CD4-positive, alpha-beta T cell (primary cell): ENCODE measurements around the gene CEP85L. TPM values are rescaled to one million over a fixed set of nuclear protein-coding genes. Genes with fewer than 3 reads are reported as not detected.

Source experiments
- ATAC-seq: fragments of 200-7000 bp; cut with Tn5 transposase; one replicate; pipeline ENCODE4 v1.10.0; 2022; ENCODE audit warnings: mild to moderate bottlenecking; ENCODE audit not compliant: poor library complexity
- CTCF ChIA-PET: fragments of 350-600 bp; sonication (Branson Sonifier 250); formaldehyde crosslinking; loops from one replicate; lab custom pipeline; 2021; ENCODE audit warnings: antibody characterized with exemption, inconsistent platforms; lab: Charles Lee
- POLR2A ChIA-PET: fragments of 350-600 bp; sonication (Branson Sonifier 250); formaldehyde crosslinking; loops from one replicate; lab custom pipeline; 2021; ENCODE audit warnings: antibody characterized with exemption, inconsistent platforms; lab: Charles Lee
- DNase-seq, 14 experiments: peaks; one replicate each; pipeline ENCODE4 v3.0.0-alpha.2; 2013 to 2020; ENCODE audit warnings: mixed read lengths in 2 of 14
- H3K27ac ChIP-seq, 2 donors: one replicate each; pipeline versions ENCODE4 v1.5.1 to v1.7.0; 2013; ENCODE audit warnings: low read length in 2 of 2, low read depth in 1 of 2, mild to moderate bottlenecking in 1 of 2
- H3K27me3 ChIP-seq, 2 experiments: 1 replicate in 1 of 2; 2 replicates in 1 of 2; pipeline versions ENCODE4 v1.6.1 to v1.7.0; 2013; ENCODE audit warnings: low read length in 2 of 2, control low read depth in 1 of 2, mild to moderate bottlenecking in 1 of 2, moderate library complexity in 1 of 2; ENCODE audit not compliant: insufficient read depth in 2 of 2, control insufficient read depth in 1 of 2
- H3K36me3 ChIP-seq: one replicate; pipeline ENCODE4 v1.6.1; 2013; ENCODE audit warnings: low read length, control low read depth; ENCODE audit not compliant: insufficient read depth
- H3K4me1 ChIP-seq: one replicate; pipeline ENCODE4 v1.6.1; 2013; ENCODE audit warnings: low read length, control low read depth; ENCODE audit not compliant: insufficient read depth
- H3K4me3 ChIP-seq: one replicate; pipeline ENCODE4 v1.5.1; 2013; ENCODE audit warnings: mild to moderate bottlenecking, low read length, moderate library complexity
- H3K9me3 ChIP-seq, 2 experiments: 1 replicate in 1 of 2; 2 replicates in 1 of 2; pipeline versions ENCODE4 v1.6.1 to v1.7.0; 2013; ENCODE audit warnings: low read length in 2 of 2, mild to moderate bottlenecking in 2 of 2, control low read depth in 1 of 2, moderate library complexity in 1 of 2; ENCODE audit not compliant: control insufficient read depth in 1 of 2, insufficient read depth in 1 of 2
- H3K27ac Mint-ChIP-seq: one replicate; pipeline ENCODE4 v1.8.0; 2020; ENCODE audit warnings: mixed read lengths
- H3K27me3 Mint-ChIP-seq: one replicate; pipeline ENCODE4 v1.8.0; 2021; ENCODE audit warnings: mixed read lengths
- H3K36me3 Mint-ChIP-seq: one replicate; pipeline ENCODE4 v1.8.0; 2021; ENCODE audit warnings: low read depth, mixed read lengths
- H3K4me1 Mint-ChIP-seq: one replicate; pipeline ENCODE4 v1.8.0; 2021; ENCODE audit warnings: low read depth, mixed read lengths
- H3K4me3 Mint-ChIP-seq: one replicate; pipeline ENCODE4 v1.8.0; 2020; ENCODE audit warnings: mild to moderate bottlenecking, mixed read lengths
- H3K9me3 Mint-ChIP-seq: one replicate; pipeline ENCODE4 v1.8.0; 2020; ENCODE audit warnings: mixed read lengths
- CTCF ChIP-seq: fragments of 200-600 bp; IDR thresholded peaks from one replicate; pipeline ENCODE4 v1.8.0; 2022; ENCODE audit warnings: antibody characterized with exemption, mild to moderate bottlenecking
- intact Hi-C, 2 experiments: fragments of 100-400 bp; cut with DNase I in 1 of 2; cut with micrococcal nuclease in 1 of 2; formaldehyde crosslinking; loops; one replicate each; pipeline versions ENCODE4 v1.15.1 to v1.9.0; 2023 to 2025; cut with DNase I, micrococcal nuclease
- total RNA-seq, 174 experiments: library from RNA in 2 of 174; stranded (reverse) in 2 of 174; gene quantifications; one replicate each; pipeline ENCODE4 v1.2.3 and lab custom pipeline; 2021 to 2026

Gene CEP85L
- total RNA-seq, 2 experiments from 2014 or later, result 76.2 to 80.7 TPM

- intact Hi-C loops, result no loop called here
- Histone ChIP-seq H3K4me1 (no peaks in the 10 kb centered on the region), H3K36me3 (peaks cover 31% of the 10 kb centered on the region), H3K9me3 (peaks cover 0 to 7% of the 10 kb centered on the region in 2 experiments), H3K27ac (no peak overlapping the region), H3K4me3 (no peak overlapping the region), H3K27me3 (no peaks in the 10 kb centered on the region)
- ATAC-seq (no peak), DNase-seq (no peak)
- H3K27me3 Mint-ChIP-seq, result no peaks in the 10 kb centered on the region
- no peak for TF ChIP-seq CTCF
- H3K4me1 Mint-ChIP-seq, result peaks cover 11% of the 10 kb centered on the region
- ChIA-PET POLR2A (no interaction called here), CTCF (no interaction called here)
- no peak overlapping the region for H3K4me3 Mint-ChIP-seq
- no peak overlapping the region for H3K27ac Mint-ChIP-seq
- H3K36me3 Mint-ChIP-seq, result peaks cover 67% of the 10 kb centered on the region
- H3K9me3 Mint-ChIP-seq, result no peaks in the 10 kb centered on the region
Measured at GRCh38 chr6:118505656-118506055, 145.7 kb downstream of the CEP85L start.

DNA sequence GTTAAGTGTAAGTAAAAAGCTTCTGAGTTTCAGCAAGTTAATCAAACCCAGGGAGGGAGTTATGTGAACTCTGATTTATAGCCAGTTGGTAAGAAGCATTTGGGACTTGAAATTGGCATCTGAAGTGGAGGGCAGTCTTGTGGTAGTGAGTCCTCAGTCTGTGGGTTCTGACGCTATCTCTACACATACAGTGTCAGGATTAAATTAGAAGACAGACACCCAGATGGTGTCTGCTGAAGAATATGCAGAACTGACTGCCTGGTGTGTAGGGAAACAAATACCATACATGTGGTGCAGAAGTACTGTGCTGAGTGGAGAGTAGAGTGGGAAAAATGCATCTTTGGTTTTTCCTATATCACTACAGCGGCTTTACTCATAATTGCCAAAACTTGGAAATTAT is 146.8 kb downstream of the CEP85L start:
- no peaks in the 10 kb centered on the region for H3K27me3 Mint-ChIP-seq
- H3K27ac Mint-ChIP-seq, result no peak overlapping the region
- Histone ChIP-seq H3K9me3 (peaks cover 0 to 7% of the 10 kb centered on the region in 2 experiments), H3K27me3 (no peaks in the 10 kb centered on the region), H3K27ac (no peak overlapping the region), H3K36me3 (peaks cover 39% of the 10 kb centered on the region), H3K4me3 (no peak overlapping the region), H3K4me1 (no peaks in the 10 kb centered on the region)
- intact Hi-C loops, result no loop called here
- H3K4me1 Mint-ChIP-seq, result peaks cover 17% of the 10 kb centered on the region
- POLR2A ChIA-PET, result no interaction called here
- TF ChIP-seq CTCF, result no peak
- H3K4me3 Mint-ChIP-seq, result no peak overlapping the region
- DNase-seq, result no peak
- H3K36me3 Mint-ChIP-seq, result peaks cover 71% of the 10 kb centered on the region
- ATAC-seq, result no peak
- H3K9me3 Mint-ChIP-seq, result no peaks in the 10 kb centered on the region
- CTCF ChIA-PET, result interaction anchor here (0.7 kb wide), 1 partner anchor 24 kb away, joined by 3 read pairs; no protein-coding TSS in a partner anchor

DNA sequence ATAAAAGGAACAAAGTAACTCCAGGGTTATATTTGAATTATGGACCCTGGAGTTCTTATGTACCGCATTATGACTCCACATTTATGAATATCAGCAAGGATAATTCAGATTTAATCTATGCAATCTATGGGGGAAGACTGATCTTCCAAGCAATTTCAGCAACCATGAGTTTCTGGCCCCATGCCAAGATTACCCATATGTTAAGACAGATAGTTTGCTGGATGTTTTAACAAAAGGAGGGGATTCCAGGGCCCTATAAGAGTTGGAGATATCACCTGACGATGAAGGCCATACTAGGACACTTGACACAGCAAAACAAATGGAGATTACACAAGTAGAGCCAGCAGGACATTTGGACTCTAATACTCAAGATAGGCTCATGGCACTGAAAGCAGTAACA is 149.2 kb downstream of the CEP85L start:
- no peak for TF ChIP-seq CTCF
- no peaks in the 10 kb centered on the region for H3K27me3 Mint-ChIP-seq
- peaks cover 18% of the 10 kb centered on the region for H3K4me1 Mint-ChIP-seq
- no peaks in the 10 kb centered on the region for H3K9me3 Mint-ChIP-seq
- H3K4me3 Mint-ChIP-seq, result no peak overlapping the region
- no peaks in the 10 kb centered on the region for H3K4me1 ChIP-seq
- ChIA-PET POLR2A (no interaction called here), CTCF (no interaction called here)
- no peak for DNase-seq
- intact Hi-C loops, result no loop called here
- H3K27me3 ChIP-seq, result no peaks in the 10 kb centered on the region
- peaks cover 39% of the 10 kb centered on the region for H3K36me3 ChIP-seq
- H3K27ac Mint-ChIP-seq, result no peak overlapping the region
- no peak overlapping the region for H3K27ac ChIP-seq
- no peak for ATAC-seq
- H3K36me3 Mint-ChIP-seq, result peaks cover 93% of the 10 kb centered on the region
- peaks cover 0 to 7% of the 10 kb centered on the region in 2 experiments for H3K9me3 ChIP-seq
- no peak overlapping the region for H3K4me3 ChIP-seq
